CD4-positive, alpha-beta T cell treated with Interleukin-10 for 1 hour (primary cell): ENCODE data around the gene SCML1.
A peak's percentile ranks its signal among the peaks of the same experiment; 100 is the strongest.

ENCODE experiments used
- DNase-seq: peaks from one replicate; pipeline ENCODE4 v3.0.0-alpha.2; 2020

The SCML1 gene, protein sequence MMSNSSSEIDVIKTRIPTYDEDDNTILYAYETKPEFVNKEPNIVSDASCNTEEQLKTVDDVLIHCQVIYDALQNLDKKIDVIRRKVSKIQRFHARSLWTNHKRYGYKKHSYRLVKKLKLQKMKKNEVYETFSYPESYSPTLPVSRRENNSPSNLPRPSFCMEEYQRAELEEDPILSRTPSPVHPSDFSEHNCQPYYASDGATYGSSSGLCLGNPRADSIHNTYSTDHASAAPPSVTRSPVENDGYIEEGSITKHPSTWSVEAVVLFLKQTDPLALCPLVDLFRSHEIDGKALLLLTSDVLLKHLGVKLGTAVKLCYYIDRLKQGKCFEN

GRCh38 chrX:17736856-17737709 lies at the start of gene SCML1:
SCML1 (plus strand) TSS chrX:17737493; CDS start chrX:17744187, 6,694 bp downstream.
- peak; percentile 85 for DNase-seq

DNA sequence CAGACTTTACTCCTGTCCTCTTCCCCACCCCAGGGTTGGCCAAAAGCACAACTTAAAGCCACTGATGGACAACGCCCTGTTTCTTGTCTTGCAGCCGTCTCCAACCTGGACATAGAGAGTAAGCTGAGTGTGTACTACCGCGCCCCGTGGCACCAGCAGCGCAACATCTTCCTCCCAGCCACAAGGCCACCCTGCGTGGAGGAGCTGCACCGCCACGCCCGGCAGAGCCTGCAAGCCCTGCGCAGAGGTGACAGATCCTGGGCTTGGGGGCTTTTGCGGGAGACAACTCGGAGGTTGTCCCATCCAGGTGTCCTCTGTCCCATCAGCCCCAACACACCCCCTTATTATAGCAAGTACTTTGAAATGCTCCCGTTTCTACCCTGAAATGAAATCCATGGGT lies 49.6 kb upstream of the SCML1 start:
- no peak for DNase-seq

GRCh38 chrX:17689971-17690409 lies 47.3 kb upstream of the SCML1 start:
- DNase-seq = peak; percentile 54

DNA sequence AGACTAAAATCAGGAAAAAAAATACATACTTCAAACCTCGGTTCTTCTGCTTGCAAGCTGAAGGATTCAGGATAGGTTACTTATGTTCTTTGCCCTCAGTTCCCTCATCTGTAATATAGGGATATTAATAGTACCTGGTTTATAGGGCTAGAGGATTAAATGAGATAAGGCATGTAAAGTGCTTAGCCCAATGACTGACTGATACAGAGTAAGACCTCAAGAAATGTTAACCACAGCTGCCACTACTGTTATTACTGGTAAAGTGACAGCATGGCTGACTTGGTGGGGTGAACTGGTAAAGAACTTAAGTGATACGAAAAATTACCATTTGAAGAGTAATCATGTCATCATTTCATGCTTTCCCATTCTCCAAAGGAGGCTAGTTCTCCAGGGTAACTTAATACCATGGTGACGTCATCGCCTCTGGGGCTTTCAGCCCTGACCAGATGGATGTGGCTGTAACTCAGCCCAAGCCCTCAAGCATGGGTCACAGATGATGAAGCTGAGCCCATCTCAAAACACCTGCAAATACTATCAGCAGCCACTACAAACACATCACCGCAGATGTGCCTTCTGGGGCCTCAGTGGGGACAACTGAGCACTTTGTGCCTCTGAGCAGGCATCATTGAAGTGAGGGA lies 44.5 kb upstream of the SCML1 start:
- DNase-seq = no peak

DNA sequence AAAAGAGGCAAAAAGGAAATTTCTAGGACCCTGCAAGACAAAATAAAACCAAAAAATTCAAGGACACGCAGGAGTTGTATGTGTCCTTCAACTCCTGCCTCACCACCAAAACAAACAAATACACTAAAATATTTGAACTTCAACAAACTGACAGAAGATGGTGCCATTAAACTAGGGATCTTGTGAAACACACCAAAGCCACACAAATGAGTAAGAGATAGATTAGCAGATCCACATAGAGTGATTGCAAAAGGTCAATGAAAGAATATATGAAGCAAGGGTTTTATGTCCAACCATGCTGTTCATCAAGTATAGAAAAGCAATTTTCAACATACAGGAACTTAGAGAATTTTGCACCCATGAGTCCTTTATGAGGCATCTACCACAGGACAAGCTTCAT lies 40.1 kb upstream of the SCML1 start:
- peak; percentile 9 for DNase-seq

DNA sequence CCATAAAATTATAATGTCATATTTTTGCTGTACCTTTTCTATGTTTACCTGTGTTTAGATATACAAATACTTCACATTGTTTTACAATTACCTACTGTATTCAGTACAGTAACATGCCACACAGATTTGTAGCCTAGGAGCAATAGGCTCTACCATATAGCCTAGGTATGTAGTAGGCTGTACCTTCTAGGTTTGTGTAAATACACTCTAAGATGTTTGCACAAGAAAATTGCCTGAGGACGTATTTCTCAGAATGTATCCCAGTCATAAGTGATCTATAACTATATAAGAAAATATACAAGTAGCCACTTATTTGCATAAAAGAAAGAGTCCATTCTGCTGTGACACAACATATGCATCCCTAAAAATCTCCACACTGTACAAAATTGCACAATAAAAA lies 36.3 kb upstream of the SCML1 start:
- no peak for DNase-seq

DNA sequence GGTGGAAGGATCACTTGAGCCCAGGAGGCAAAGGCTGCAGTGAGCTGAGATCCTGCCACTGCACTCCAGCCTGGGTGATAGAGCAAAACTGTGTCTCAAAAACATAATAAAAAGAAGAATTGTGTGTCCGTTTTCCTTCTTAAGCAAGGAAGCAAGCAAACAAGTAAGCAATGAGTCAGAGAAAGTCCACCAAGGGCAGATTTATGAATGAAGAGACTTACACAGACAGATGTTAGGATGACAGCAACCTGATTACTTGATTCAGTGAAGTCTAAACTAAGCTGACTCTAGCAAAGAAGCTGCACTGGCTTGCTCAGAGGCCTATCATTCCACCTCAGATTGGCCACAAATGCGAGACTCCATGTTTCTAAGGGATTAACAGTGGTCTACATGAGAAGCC lies 34.1 kb upstream of the SCML1 start:
- DNase-seq = no peak

DNA sequence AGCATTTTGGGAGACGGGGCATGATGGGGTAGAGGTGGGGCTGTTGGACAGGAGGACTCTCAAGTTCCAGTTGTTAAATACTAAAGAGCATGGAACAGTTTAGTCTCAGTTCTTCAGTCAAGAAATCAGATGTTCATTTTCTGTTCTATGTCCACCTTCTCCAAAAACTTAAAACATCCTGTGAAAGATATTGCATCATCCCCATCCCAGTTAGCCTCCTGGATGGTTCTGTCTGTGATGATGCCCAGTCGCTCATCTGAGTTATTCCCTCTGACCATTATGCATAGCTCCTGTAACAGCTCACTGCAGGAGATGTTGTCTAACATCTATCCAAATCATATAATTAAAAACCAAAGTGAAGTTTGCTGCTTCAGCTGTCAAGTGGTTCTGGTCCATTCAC lies 32.1 kb upstream of the SCML1 start:
- no peak for DNase-seq

GRCh38 chrX:17706676-17707075 lies 30.6 kb upstream of the SCML1 start:
- DNase-seq = no peak

- no peak for DNase-seq
These were observed 29.6 kb upstream of the SCML1 start for GRCh38 chrX:17707731-17708130.

- DNase-seq = no peak
These were observed 26.4 kb upstream of the SCML1 start for GRCh38 chrX:17710871-17711301.

- no peak for DNase-seq
These were observed 24.0 kb upstream of the SCML1 start for GRCh38 chrX:17713288-17713687.

DNA sequence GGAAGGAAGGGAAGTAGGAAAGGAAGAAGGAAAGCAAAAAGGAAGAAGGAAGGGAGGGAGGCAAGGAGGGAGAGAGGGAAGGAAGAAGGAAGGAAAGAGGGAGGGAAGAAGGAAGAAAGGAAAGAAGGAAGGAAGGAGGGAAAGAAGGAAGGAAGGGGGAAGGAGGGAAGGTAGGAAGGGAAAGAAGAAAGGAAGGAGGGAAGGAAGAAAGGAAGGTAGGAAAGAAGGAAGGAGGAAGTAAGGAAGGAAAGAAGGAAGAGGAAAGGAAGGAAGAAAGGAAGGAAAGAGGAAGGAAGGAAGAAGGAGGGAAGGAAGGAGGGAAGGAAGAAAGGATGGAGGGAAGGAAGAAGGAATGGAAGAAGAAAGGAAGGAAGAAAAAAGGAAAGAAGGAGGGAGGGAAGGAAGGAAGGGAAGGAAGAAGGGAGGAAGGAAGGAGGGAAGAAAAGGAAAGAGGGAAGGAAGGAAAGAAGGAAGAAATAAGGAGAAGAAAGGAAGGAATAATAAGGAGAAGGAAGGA lies 18.6 kb upstream of the SCML1 start:
- DNase-seq = no peak

- DNase-seq = no peak
These were observed 17.6 kb upstream of the SCML1 start for GRCh38 chrX:17719711-17720110.

DNA sequence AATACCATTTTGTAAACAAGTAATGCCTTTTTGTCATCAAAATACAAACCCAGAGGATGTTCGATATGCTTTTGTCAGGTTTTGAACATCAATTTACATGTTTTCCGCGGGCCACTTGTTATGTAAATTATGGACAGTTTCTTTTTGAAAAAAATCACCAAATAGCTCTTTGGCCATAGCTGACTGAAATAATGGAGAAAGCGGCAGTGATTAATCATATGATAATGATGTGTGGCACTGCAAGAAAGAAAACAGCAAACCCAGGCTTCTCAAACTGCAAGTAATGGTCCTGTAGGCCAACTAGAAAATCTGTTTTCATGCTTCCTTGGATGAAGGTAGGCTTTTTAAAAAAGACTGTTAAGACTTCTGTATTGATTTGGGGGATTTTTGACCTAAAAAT lies 15.6 kb upstream of the SCML1 start:
- no peak for DNase-seq

DNA sequence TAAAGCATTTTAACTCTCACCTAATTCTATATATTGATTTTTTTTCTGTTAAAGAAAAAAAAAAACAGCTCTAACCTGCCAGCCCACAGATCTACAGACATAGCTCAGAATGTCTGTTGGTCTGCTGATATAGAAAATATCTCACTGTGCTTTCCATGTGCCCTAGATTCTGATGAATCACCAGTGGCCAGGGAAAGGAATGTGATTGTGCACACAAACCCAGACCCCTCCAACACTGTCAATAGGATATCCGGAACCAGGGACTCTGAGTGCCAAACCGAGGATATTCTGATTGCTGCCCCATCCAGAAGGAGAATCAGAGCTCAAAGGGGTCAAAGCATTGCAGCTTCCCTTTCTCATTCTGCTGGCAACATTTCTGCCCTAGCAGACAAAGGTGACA lies 12.1 kb upstream of the SCML1 start:
- DNase-seq = no peak

- DNase-seq = no peak
These were observed 5.0 kb upstream of the SCML1 start for GRCh38 chrX:17732138-17732783.

DNA sequence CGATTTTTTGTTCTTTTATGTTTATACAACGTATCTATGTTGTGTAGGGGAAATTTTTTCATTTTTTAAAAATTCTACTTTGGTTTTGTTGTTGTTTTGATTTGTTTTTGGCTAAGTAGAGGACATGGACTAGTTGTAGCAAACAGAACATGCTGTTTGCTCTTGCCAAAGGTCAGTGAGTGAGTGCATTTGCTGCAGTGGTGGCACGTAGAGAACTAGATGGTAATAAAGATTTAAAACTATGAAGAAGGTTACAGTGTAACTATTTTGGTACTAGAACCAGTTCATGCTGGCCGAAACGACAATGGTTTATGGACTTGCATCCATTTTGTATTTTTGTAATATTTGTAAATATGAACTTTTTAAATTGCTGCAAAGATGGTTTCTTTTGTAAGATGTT lies 1.9 kb upstream of the SCML1 start:
- no peak for DNase-seq

GRCh38 chrX:17736478-17736855 lies 826 bp upstream of the SCML1 start:
- no peak for DNase-seq

GRCh38 chrX:17737710-17737985 lies 355 bp downstream of the SCML1 start:
- no peak for DNase-seq

DNA sequence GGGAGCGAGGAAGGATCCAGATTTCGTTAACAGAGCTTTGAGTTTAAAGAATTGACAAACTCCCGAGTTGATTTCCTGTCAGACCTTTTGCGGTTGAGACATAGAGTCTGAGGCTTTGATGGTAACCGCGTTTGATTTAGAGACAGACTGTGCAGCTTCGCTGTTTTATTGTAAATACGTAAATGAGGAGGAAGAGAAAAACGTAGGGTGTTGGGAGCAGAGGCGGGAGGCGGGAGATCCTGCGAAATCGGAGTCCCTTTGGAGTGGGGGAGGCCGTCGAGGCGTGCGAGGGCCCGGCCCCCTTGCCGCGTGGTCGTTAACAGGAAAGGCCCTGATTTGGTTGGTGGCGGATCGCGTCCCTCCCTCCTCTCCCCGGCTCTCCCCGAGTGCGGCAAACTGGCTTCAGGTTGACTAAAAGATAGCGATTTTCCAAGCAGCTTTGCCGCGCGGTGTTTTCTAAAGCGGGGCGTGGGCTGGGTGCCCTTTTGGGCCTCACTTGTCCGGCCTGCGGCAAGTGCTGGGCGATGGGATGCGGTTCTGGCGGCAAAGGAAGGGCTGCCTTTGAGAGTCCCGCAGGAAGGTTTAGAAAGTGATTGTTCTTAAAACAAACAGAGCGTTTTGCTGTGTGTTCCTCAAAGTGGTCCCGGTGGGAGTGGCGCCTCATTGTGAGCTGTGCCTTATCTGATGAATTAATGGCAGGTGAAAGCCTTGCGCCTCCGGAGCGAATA lies 857 bp downstream of the SCML1 start:
- peak; percentile 64 for DNase-seq

DNA sequence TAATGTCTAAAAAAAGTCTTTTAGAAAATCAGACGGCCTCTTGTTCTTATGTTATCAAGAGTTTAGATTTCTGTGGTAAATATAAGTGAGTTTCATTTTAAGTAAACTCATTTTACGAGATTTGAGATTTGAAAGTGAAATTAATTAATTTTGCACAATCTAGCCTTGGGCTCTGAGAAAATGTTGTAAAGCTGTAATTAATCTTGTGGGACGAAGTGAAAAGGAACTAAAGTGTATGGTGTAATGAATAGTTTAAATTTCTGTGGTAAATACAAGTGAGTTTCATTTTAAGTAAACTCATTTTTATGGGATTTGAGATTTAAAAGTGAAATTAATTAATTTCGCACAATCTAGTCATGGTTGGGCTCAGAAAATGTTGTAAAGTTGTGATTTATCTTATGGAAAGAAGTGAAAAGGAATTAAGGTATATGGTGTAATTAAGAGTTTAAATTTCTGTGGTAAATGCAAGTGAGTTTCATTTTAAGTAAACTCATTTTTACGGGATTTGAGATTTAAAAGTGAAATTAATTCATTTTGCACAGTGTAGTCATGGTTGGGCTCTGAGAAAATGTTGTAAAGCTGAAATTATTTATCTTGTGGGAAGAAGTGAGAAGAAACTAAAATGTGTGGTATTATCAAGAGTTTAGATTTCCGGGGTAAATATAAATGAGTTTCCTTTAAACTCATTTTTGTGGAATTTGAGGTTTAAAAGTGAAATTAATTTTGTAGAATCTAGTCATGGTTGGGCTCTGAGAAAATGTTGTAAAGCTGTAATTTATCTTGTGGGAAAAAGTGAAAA lies 1.6 kb downstream of the SCML1 start:
- no peak for DNase-seq
